HG03342 (cell line): Measurements from ENCODE around the gene ZNF329.

Experiments
- ATAC-seq: cut with Tn5 transposase; IDR thresholded peaks from one replicate; pipeline ENCODE4 v1.9.1; 2021; ENCODE audit warnings: mild to moderate bottlenecking, moderate library complexity; ENCODE audit not compliant: unreplicated experiment

Gene ZNF329

DNA sequence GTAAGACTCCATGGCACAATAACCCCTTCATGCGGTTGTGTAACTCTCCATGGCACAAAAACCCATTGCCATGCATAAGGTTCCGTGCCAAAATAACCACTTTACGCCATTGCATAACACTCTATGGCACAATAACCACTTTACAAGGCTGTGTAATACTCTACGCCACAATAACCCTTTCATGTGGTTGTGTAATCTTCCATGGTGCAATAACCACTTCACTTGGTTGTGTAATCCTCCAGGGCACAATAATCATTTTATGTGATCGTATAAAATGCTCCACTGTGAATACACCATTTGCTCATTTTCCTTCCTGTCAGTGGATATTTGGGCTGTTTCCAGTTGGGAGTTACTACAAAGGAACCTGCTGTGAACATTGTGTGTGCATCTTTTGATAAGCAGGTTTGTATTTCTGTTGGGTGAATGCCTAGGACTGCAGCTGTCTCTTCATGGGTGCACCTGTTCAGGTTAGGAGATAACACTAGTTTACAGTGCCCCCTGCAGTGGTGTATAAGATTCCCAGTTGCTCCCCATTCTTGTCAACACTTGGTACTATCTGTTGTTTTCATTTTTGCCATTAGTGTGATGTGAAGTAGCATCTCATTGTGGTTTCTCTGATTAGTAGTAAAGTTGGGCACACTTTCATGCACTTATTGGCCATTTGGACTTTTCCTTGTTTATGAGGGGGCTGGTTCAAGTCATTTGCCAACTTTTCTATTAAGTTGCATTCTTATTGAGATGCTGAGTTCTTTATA, 31.4 kb downstream of the ZNF329 start:
- ATAC-seq, result no peak

DNA sequence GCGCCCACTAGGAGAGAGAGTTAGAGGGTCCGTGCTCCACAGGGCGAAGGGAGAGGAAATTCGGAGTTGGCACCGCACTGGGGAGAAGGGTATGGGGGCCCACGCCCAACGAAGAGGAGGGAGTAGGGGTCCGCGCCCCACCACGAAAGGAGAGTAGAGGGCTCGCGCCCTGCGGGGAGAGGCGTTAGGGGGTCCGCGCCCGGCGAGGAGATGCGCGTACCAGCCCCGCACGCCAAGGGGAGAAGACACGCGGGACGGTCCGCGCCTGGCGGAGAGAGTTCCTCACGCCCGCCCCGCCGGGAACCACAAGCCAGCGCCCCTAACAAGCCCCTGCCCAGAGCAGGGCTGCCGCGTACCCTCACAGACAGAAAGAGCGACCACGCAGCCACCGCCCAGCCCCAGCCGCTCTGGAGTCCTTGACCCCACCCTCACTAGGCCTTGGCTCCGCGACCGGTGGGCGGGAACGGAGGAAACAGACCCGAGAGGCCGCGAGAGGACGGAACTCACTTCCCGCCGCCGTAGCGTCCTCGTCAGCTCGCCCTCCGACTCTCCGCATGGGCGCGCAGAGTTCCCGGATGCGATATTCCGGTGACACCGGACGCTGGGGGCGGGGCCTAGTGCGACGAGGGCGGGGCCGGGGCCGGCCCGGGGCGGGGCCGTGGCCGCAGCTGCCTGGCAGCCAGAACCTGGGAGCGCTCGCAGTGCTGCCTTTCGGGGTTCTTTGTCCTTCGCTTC, 32.6 kb downstream of the ZNF329 start:
- ATAC-seq, result no peak

DNA sequence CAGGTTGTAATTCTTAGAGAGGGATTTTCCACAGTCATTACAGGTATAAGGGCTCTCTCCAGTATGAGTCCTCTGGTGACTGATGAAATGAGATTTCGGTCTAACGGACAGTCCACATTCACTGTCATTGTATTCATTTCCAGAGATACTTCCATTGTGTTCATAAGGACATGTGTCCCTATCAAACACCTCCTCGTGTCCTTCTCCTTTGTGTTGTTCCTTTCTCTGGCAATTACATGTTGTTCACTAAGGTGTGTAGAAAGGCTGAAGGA, 42.1 kb downstream of the ZNF329 start:
- no peak for ATAC-seq

DNA sequence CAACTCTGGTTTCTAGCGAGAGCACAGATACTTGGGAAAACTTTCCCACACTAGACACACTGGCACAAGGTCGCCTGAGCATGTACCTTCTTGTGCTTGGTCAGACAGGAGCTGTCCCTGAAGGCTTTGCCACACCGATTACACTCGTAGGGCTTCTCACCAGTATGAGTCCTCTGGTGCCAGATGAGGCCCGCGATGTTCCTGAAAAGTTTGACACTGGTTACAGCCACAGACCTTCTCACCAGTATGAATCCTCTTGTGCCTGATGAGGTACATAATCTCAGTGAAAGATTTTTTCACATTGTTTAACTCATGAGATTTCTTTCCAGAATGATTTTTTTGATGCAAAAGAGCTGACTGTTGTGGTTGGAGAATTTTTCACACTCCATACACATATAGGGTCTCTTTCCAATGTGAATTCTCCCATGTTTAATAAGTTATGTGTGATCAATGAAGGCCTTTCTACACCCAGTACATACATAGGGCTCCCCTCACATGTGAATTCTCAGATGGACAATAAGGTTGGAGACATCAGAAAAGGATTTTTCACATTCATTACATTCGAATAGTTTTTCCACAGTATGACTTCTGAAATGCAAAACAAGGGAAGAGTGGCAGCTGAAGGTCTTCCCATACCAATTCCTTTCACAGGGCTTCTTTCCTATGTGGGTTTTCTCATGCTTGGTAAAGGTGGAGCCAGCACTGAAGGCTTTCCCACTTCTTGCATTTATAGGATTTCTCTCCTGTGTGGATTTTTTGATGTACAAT, 42.6 kb downstream of the ZNF329 start:
- ATAC-seq, result no peak

DNA sequence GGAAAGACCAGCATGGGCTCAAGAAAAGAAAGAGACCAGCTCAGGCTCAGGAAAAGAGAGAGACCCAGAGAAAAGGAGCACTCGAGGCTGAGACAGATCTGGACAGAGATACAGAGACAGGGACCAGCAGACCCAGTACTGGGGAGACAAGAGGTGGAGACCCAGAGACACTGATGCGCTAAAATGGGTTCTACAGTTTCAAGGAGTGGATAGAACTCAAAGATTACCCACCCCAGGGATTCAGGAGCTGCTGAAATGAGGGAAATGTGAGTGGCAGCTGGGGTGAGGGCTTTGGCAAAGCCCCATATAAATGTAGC, 51.9 kb downstream of the ZNF329 start:
- no peak for ATAC-seq

DNA sequence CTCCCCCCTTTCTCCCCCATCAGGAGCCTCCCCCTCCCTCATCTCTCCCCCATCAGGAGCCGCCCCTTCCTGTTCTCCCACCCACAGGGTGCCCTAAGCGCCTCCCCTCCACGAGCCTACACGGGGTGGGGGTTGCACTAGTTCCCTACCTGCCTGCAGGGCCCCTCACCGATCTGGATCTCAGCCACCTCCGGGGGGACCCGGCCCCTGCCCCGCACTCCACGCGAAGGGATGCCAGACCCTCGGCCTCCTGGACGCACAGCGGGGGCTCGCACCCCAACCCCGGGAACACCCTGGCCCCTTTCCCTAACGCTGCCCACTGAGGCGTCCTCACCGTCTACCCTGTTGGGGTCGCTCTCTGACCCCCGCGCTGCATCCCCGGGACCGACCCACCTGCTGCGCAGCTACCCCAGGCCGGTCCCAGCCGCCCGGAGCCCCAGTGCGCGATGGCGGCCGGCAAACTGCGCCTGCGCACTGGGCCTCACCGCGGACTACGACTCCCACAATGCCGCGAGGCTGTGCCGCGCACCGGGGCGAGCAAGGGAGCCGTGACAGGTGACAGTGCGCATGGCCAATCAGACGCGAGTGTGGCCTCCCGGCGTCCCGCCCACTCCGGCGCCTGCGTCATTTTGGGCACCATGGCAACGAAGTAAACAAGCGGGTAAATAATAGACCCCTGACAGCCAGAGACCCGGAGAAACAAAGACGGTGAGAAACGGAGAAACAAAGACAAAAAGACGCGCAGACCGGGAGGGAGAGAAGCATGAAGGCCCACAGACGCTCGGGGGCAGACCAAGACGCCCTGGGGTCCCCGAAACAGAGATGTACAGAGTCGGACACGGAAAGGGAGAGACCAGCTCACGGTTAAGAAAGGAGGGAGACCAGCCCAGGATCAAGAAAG, 52.6 kb downstream of the ZNF329 start, which contains the start of gene ZSCAN18:
Gene ZSCAN18, minus strand, starts transcription at position 451 of the 901 bp plus-strand sequence. CDS start 7,964 bp downstream, outside the sequence.
- peak; percentile 49 for ATAC-seq

DNA sequence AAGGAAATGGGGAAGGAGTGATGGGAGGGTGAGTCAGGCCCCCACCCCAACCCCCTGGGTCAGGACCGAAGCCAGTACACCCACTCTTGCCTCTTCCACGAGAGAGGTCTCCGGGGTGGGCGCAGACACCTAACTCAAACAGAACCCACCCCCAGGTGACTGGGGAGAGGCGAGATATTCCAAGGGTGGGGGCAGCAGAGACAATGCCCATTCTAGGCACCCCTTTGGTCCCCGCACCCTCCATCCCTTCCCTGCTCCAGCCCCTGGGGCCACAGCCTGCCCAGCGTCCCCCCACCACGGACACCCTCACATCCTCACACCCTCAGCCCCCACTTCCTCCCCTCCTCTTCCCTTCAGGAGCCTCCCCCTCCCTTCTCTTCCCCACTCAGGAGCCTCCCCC, 53.2 kb downstream of the ZNF329 start:
- ATAC-seq, result no peak

DNA sequence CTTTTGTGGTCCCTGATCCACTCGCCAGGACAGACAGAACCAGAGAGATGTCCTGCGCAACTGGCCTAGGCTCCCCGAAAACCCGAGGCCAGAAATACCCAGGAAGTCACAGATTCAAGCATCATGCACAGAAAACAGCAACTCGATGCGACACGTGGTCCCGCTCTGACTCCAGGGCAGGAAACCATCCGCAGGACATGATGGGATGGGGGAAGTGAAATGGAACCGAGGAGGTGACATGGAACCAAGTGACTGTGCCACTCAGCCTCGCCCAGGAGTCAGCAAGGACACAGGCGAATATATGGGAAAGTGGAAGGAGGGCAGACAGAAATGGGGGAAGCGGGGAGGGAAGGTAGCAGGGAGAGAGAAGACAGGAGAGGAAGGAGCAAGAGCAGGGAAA, 53.7 kb downstream of the ZNF329 start:
- no peak for ATAC-seq

DNA sequence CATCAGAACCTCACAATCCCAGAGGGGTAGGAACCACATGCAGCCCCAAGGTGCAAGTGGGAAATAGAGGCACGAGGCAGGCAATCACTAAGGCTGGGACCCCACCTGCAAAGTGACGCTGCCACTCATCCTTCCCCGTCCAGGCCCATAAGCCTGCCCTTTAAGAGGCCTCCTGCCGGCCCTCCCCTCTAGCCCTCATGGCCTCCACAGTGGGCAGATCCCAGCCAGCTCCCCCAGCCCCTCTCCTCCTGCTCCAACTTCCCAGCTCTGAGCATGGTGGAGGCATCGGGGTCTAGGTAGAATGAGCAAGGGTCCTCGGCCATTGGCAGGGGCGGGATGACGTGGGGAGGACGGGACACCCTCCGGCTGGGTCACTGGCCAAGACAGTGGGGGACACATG, 55.3 kb downstream of the ZNF329 start:
- ATAC-seq, result no peak

DNA sequence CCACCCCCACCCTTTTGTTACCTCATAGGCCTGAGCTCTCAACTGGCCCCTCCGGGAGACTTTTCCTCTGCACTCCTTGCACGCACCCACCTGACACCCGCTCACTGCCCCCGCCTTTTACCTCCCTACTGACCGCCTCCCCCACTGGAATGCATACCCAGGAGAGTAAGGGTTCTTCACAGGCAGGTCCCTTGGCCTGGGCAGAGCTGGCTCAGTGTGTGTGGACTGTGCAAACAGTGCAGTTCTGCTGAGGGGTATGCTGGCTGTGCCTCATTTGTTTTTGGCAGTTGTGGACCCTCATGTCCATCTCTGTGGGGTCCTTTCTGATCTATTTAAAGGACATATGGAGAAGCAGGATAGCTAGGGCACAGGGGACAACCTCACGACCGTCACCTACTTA, 57.5 kb downstream of the ZNF329 start:
- no peak for ATAC-seq

DNA sequence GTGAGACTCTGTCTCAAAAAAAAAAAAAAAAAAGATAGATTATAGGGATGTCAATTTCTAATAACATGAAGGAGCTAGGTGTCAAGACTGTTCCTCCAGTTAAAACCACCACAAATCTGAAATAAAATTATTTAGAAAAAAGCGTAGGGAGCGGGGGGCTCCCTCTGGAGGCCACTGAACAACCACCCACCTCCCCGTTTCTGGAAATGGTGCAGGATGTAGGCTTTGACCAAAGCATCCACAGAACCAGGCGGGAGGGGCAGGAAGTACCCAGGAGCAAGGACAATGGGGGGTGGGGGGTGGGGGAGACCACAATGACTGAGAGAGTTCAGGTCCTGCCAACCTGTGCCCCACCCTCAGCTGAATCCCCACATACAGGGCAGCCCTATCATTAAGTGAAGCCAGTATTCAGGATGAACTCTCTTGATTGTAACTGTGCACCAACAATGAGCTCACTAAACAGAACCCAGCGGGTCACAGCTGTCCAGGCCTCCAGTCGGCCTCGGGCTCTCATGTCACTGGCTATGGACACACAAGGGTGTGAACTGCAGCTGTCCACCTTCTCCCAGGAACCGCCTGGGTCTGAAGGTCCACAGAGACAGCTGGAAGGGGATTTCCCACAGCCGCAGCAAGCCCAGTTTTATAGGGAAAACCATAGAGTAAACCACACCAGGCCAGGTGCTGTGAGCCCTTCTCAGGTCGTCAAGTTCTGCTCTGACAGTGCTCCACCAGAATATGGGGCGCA, 59.2 kb downstream of the ZNF329 start:
- no peak for ATAC-seq

DNA sequence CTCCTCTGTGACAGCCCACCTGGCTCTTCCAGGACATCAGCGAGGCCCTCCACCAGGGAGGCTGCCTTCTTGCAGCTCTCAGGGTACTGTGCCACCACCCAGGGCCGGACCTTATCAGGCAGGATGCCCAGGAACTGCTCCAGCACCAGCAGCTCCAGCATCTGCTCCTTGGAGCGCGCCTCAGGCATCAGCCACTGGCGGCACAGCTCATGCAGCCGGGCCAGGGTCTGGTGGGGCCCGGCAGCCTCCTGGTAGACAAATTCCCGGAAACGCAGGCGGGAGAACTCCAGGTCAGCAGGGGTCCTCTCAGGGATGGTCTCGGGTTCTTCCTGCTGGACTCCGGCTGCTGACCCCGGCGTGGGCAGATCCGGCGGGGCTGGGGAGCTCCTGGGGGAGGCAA, 60.7 kb downstream of the ZNF329 start:
- ATAC-seq, result no peak

DNA sequence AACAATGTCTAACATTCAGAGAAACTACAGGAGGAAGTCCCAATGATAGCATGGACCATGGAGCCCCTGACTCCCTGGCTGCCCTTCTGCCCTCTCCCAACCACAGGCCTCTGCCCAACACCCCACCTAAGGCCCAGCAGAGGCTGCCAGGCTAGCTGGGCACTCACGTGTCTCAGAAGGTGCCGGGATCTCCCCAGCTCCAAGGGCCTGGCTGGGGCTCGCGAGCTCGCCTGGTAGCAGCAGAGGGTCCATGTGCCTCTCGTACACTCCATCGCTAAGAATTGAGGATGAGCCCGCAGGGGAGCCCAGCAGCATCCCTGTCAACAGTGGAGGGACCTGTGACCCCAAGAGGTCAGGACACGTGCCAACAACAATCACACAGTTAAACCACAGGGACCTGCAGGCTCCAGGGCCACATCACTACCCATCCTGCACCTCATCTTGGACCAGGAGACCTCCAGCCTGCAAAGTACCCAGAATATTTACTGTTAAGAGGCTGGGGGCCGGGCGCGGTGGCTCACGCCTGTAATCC, 62.0 kb downstream of the ZNF329 start:
- ATAC-seq, result no peak

DNA sequence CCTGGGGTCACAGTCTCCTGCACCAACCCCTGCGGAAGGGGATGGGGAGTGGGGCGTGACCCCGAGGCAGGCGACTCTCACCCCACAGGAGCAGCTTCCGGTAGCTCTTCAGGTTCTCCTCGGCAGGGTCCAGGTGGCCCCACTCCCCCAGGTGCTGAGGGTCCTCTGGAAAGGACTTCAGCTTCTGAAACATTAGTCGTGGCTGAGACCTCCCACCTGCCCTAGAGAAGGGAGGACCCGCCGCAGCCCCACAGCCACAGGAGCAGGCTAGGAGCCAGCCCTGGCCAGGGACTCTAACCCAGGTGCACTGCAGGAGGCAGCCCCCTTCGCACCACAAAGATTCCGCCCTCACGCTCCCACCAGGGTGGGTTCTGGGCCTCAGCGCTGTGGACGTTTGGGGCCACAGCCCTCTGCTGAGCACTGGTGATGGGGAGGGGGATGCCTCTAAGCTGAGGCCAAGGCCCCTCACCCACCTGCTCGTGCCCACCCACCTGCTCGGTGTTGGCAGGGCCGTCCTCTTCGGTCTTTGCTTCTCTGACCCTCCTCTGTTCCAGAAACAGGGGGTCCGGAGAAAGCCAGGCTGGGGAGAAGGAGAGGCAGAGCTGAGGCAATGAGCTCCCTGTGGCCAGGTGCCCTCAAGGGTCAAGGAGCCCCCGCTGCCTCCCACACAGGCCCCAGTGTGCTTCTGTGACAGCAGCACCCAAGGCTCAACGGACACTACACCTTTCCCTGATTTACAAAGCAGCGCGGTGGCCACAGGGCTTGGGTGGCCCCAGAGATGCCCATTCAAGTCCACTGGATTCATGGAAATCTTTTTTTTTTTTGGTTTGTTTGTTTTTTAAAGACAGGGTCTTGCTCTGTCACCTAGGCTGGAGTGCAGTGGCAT, 63.5 kb downstream of the ZNF329 start:
- no peak for ATAC-seq

DNA sequence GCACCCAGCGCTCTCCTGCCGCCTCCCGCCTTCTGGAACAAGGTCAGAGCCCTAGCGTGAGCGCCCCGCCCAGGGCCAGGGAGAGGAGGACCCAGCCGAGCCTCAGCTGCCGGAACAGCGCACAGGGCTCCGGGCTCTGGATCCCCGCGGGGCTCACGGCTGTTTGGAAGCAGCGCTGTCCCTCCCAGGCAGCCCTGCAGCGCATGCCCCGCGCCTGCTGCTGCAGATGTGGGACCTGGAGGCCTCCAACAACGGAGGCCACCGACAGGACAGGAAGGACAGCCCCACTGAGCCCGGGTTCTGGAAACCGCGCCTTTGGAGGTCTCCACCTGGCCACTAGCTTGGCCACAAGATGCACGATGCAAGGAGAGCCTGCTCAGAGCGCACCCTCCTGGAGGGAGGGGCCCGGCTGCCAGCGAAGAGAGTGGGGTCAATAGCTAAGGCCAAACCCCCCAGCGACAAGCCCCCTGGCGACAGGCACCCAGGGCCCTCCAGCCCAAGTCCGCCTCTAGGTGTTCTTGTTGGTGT, 65.2 kb downstream of the ZNF329 start:
- ATAC-seq, result no peak

DNA sequence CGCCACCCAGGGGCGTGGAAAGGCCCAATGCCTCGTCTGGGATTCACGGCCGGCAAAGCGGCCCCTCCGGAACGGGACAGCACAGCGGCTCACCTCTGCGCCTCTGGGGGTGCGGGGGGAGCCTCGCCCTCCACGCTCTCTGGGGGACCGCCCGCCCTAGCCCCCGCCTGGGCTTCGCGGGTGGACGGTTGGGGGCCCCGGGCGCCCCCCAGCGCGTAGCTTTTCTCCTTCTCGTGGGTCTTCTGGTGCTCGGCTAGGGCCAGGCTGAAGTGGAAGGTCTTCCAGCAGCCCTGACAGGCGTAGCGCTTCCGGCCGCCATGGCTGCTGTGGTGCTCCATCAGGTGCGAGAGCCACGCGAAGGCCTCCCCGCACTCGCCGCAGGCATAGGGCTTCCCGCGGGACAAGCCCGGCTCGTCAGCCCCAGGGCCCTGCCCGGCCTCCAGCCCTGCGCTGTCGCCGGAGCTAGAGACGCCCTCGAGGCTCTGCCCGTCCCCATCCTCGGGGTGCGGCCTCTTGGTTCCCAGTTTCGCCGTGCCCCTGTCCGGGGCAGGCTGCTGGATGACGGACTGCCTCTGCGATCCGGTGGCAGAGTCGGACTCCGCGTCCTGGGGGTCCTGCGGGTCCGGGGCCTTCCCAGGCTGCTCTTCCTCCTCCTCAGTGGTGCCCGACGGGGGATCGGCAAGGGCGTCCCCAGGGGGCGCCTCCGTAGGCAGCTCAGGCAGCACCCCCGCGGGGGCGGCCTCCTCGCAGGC, 65.8 kb downstream of the ZNF329 start:
- ATAC-seq, result no peak

DNA sequence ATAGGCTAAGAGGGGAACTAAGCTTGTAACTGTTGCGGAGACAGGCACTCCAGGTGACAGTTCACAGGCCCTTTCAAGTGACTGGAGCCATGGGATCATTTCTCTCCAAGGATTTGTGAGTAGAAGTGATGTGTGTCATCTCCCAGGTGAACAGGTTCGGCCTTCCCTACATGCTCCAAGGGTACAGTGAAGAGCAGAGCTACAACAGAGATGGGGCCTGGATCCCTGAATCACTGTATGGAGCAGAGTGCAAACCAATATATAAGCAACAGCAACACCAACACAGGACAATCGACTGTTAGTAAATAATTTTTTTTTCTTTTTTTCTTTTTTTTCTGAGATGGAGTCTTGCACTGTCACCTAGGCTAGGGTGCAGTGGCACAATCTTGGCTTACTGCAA, 67.6 kb downstream of the ZNF329 start:
- no peak for ATAC-seq

DNA sequence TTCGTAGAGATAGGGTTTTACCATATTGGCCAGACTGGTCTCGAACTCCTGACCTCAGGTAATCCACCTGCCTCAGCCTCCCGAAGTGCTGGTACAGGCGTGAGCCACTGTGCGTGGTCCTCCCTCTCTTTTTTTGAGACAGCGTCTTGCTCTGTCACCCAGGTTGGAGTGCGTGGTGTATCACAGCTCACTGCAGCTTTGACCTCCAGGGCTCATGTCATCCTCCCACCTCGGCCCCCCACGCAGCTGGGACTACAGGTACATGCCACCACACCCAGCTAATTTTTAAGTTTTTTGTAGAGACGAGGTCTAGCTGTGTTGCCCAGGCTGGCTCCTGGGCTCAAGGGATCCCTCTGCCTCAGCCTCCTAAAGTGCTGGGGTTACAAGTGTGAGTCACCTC, 70.8 kb downstream of the ZNF329 start:
- ATAC-seq, result no peak
